ENCODE results near the gene ELP4. TPM values are rescaled to one million over a fixed set of nuclear protein-coding genes. Genes with fewer than 3 reads are reported as not detected.

ELP4 gene
- total RNA-seq, 1 experiment from 2014 or later: 21.4 TPM

GRCh38 chr11:31817621-31818424, 308.3 kb downstream of the ELP4 start:
- H3K36me3 ChIP-seq (ENCODE audit: control insufficient read depth in 1 of 2, insufficient read depth in 2 of 2, low read length in 2 of 2): no peaks in the 10 kb centered on the region
- no peaks in the 10 kb centered on the region for H3K9me3 ChIP-seq (ENCODE audit: control insufficient read depth in 1 of 2, insufficient read depth in 1 of 2, low read depth in 1 of 2, low read length in 2 of 2)
- H3K27ac ChIP-seq (ENCODE audit: low read depth, low read length): no peak overlapping the region
- H3K4me2 ChIP-seq (ENCODE audit: low read length): peak overlapping the region; percentile 76
- CTCF ChIA-PET: no interaction called here
- no peaks in the 10 kb centered on the region for H3K27me3 ChIP-seq (ENCODE audit: insufficient read depth, low read length)
- H3K4me3 ChIP-seq (replicated peaks in 1 of 2; ENCODE audit: low read depth in 1 of 2, low read length in 2 of 2): peak overlapping the region; percentile 48 to 58
- peak; percentile 78 for ATAC-seq
- H3K9me2 ChIP-seq (ENCODE audit: insufficient read depth): no peaks in the 10 kb centered on the region
- BruUV-seq (replicated peaks): no TSS peak
- TF ChIP-seq MAX (IDR thresholded peaks at IDR 0.05) (no peak), EGR1 (IDR thresholded peaks at IDR 0.05; ENCODE audit: low read depth) (no peak), TCF7L2 (IDR thresholded peaks at IDR 0.05; ENCODE audit: borderline replicate concordance, extremely low read depth, insufficient read depth, insufficient read length) (no peak), EZH2phosphoT487 (IDR thresholded peaks at IDR 0.05; ENCODE audit: borderline replicate concordance) (no peak), SP1 (IDR thresholded peaks at IDR 0.05; ENCODE audit: low read depth) (no peak), CEBPB (IDR thresholded peaks at IDR 0.05; ENCODE audit: low read depth) (no peak), REST (IDR thresholded peaks at IDR 0.05; ENCODE audit: low read depth) (no peak), POLR2A (IDR thresholded peaks at IDR 0.05; ENCODE audit: borderline replicate concordance, extremely low read depth, insufficient read depth, insufficient read length) (no peak), ZFX (IDR thresholded peaks at IDR 0.05) (no peak), CBX3 (IDR thresholded peaks at IDR 0.05; ENCODE audit: low read depth) (no peak), SRF (IDR thresholded peaks at IDR 0.05; ENCODE audit: low read depth) (no peak), ZNF274 (IDR thresholded peaks at IDR 0.05; ENCODE audit: low read depth, low read length) (no peak), FOSL1 (IDR thresholded peaks at IDR 0.05; ENCODE audit: low read depth) (no peak), ELF1 (IDR thresholded peaks at IDR 0.05; ENCODE audit: borderline replicate concordance, low read depth) (no peak), ZBTB33 (IDR thresholded peaks at IDR 0.05; ENCODE audit: extremely low read depth, insufficient replicate concordance, low read length) (no peak), JUND (IDR thresholded peaks at IDR 0.05) (no peak), EZH2 (IDR thresholded peaks at IDR 0.05) (no peak), POLR2AphosphoS5 (IDR thresholded peaks at IDR 0.05; ENCODE audit: low read depth, low read length) (no peak), ATF3 (IDR thresholded peaks at IDR 0.05) (no peak)
- H3K9ac ChIP-seq (ENCODE audit: low read length): peak overlapping the region; percentile 20; the same call in 1 of the 2 replicates
- H3K4me1 ChIP-seq (ENCODE audit: control insufficient read depth in 1 of 2, insufficient read depth in 2 of 2, low read length in 2 of 2): peaks cover 0 to 6% of the 10 kb centered on the region in 2 experiments; a peak in 1 of 4 replicates
- RAD21 ChIA-PET (ENCODE audit: low non-redundant PET in 1 of 2, low total read pairs in 2 of 2, uncharacterized antibody in 2 of 2, unreplicated experiment in 2 of 2): no interaction called here
- H4K20me1 ChIP-seq (ENCODE audit: insufficient read depth): no peaks in the 10 kb centered on the region
- POLR2A ChIA-PET: no interaction called here
- H2AFZ ChIP-seq (ENCODE audit: low read depth, low read length, poor library complexity, severe bottlenecking): peak overlapping the region; percentile 78
- no peak for DNase-seq (ENCODE audit: low read depth, low spot score)
- intact Hi-C loops (cut with micrococcal nuclease): no loop called here
- H3K79me2 ChIP-seq (ENCODE audit: insufficient read depth, low read length): no peaks in the 10 kb centered on the region

Data from HCT116 (cell line).